Sciatic nerve (tissue), 2 donors: Measurements from ENCODE around the gene GTF3C1. TPM values are rescaled to one million over a fixed set of nuclear protein-coding genes. Genes with fewer than 3 reads are reported as not detected.
"Not testable (repeated sequence)": the region's sequence is repeated elsewhere in the genome, so short reads cannot be mapped to it uniquely, and the experiment has no call there.

Experiments
- ATAC-seq: fragments of 200-7000 bp; cut with Tn5 transposase; one replicate; pipeline ENCODE4 v1.9.1; 2020; ENCODE audit warnings: mild to moderate bottlenecking, moderate library complexity
- DNase-seq: peaks from one replicate; pipeline ENCODE4 v3.0.0-alpha.2; 2020; ENCODE audit warnings: low spot score
- intact Hi-C: fragments of 100-400 bp; cut with DNase I; formaldehyde crosslinking; loops from one replicate; pipeline ENCODE4 v1.14.2; 2022
- total RNA-seq: library from RNA; stranded (reverse); fragmentation: NEBNext Ultra II Directional; extraction: Animal tissue kit (Norgen Biotek cat#: 25700); gene quantifications from one replicate; pipeline ENCODE4 v1.2.1, GENCODE V29; 2021
- donor health status: DM: no; HTN: no; CAD: no.
- donor health status: DM: no; HTN: no; CAD: no.

GTF3C1 gene
- total RNA-seq, 1 donor from 2014 or later: 54.0 TPM

DNA sequence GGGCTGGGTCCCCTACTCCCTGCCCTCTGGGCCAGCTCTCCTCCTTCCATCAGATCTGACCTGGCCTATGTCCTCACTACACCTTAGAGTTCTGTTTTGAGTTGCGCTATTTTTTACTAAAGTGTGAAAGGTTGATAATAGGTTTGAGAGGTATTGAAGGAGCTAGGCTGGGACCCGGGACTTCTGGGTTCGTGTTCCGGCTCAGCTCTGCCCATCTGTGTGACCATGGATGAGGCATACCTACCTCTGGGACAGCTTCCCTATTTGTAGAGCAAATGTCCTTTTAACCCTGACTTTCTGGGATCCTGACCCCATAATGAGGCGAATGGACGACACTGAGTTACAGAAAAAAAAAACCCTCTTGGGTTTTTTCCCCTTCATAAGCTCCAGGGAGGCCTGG lies 111.8 kb downstream of the GTF3C1 start:
- intact Hi-C loops: no loop called here
- no peak for DNase-seq
- no peak for ATAC-seq

DNA sequence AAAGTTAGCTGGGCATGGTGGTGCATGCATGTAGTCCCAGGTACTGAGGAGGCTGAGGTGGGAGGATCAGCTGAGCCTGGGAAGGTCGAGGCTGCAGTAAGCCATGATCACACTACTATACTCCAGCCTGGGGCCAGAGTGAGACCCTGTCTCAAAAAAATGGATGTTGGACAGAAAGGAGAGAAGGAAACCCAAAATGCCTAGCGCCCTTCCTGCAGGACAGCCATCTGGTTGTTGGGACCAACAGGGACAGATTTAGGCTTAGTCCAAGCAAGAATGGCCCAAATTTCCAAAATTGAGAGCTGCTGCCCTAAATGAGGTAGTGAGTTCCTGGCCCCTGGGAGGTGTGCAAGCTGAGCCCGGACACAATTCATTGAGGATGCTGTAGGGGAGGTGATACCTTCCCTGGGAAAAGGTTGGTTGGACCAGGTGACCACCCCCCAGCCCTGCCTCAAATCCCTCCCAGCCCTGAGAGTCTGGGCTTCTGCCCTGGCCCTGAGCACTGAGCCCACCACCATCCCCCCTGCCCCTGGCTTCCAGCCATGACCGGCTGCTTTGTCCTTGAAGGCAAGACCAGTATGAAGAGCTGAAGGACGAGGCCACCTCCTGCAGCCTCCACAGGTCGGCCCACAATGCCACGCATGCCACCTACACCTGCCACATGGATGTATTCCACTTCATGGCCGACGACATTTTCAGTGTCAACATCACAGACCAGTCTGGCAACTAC lies 112.6 kb downstream of the GTF3C1 start:
- intact Hi-C loops: no loop called here
- peak; percentile 36 for DNase-seq
- no peak for ATAC-seq

DNA sequence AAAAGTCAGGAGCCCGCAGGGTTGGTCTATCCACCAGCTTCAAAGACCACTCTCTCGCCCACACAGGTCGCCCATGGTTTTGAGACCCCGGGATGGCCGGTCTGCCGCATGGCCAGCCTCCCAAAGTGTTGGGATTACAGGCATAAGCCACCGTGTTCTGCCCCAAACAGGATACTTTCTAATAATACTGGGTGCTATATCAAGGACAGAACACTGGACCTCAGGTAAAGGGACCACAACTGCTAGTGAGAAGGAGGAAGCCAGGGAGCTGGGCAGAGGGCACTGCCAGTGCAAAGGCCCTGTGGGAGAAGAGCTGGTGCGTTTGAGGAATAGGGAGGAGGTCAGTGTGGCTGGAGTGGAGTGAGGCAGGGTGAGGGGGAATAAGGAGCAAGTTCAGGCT lies 113.6 kb downstream of the GTF3C1 start:
- ATAC-seq (no peak), DNase-seq (peak; percentile 32)
- intact Hi-C loops: no loop called here

DNA sequence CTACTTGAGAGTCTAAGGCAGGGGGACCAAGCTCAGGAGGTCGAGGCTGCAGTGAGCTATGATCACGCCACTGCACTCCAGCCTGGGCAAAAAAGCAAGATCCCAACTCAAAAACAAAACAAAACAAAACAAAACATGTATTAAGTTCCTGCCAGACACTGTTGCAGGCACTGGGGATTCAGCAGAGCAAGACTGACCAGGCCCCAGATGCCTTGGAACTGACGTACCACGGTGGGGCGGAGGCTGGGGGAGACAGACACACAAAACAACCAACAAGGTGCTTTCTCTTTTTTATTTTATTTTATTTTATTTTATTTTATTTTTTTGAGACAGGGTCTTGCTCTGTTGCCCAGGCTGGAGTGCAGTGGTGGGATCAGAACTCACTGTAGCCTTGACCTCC lies 114.6 kb downstream of the GTF3C1 start:
- intact Hi-C loops, ATAC-seq: not testable (repeated sequence)
- peak; percentile 26 for DNase-seq

DNA sequence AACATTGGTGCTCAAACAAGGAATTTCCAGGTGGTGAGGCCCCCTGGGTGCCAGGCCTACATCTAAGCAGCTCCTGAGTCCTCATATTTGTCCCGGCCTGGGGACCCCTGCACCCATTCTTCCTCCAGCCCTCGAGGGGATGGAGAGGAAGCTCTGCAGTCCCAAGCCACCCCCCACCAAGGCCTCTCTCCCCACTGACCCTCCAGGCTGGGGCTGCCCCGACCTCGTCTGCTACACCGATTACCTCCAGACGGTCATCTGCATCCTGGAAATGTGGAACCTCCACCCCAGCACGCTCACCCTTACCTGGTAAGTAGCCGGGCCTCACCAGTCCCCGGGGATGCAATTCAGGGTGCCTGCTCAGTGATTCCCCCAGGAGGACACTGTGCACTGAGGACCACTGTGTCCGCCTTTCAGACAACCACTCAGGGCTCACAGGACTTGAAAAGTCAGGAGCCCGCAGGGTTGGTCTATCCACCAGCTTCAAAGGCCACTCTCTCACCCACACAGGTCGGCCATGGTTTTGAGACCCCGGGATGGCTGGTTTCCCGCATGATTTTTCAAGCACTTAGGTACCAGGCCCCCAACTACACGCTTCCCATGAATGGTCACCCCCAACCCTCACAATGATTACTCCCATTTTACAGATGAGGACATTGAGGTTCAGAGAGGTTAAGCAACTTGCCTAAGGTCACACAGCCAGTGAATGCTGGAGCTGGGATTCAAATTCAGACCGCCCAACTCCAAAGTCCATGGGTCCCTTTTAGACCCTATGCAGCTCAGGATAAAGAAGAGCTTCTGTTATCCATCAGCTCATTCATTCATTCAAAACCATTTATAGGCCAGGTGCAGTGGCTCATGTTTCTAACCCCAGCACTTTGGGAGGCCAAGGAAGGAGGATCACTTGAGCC lies 115.3 kb downstream of the GTF3C1 start:
- intact Hi-C loops: no loop called here

DNA sequence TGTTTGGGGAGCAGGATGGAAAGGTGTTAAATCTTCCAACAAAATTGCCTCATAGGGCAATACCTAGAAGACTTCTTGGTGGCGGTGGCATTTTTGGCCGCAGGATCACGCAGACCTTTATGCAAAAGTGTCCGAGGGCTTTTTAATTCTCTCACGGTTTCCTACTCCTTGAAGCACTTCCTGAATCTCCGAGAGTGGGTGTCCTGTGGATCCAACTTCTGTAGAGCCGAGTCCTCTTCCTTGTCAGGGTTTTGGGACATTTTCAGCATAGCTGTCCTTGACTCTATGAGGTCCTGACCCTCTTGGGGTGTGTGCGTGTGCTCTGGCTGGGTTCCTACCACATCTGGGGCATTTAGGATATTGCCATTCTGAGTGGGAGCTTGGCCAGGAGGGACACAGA lies 116.1 kb downstream of the GTF3C1 start:
- intact Hi-C loops: no loop called here
- no peak for ATAC-seq
- peak; percentile 4 for DNase-seq

More for the DNA sequence above, 115.3 kb downstream of the GTF3C1 start:
- DNase-seq (peak; percentile 48), ATAC-seq (no peak)

DNA sequence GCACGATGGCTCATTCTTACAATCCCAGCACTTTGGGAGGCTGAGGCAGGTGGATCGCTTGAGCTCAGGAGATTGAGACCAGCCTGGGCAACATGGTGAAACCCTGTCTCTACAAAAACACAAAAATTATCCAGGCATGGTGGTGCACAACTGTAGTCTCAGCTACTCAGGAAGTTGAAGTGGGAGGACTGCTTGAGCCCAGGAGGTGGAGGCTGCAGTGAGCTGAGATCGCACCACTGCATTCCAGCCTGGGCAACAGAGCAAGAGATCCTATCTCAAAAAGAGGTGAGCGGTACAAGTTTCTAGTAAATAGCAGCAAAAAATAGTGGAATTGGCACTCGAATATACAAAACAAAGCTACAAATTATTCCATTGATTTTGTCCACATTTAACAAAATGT lies 116.5 kb downstream of the GTF3C1 start:
- DNase-seq: peak; percentile 21
- ATAC-seq: not testable (repeated sequence)

DNA sequence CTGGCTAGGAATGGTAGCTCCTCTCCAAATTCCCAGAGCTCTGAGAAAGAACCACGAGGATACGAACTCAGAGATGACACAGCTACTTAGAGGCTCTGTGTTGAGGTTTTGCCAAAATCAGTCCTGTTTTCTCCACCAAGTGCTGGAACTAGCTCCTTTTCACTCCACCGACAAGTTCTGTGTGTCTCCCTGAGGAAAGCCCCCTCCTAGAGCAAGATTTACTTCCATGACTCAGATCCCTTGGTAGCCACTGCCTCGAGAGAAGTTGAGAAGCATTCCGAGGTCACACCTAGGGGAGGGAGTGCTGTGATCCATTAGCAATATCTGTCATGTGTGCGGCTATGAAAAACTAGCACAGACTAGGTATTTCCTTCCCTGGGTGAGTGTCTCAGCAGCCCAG lies 117.2 kb downstream of the GTF3C1 start:
- DNase-seq (no peak), ATAC-seq (no peak)
- intact Hi-C loops: no loop called here

More for the DNA sequence above, 116.5 kb downstream of the GTF3C1 start:
- intact Hi-C loops: not testable (repeated sequence)

DNA sequence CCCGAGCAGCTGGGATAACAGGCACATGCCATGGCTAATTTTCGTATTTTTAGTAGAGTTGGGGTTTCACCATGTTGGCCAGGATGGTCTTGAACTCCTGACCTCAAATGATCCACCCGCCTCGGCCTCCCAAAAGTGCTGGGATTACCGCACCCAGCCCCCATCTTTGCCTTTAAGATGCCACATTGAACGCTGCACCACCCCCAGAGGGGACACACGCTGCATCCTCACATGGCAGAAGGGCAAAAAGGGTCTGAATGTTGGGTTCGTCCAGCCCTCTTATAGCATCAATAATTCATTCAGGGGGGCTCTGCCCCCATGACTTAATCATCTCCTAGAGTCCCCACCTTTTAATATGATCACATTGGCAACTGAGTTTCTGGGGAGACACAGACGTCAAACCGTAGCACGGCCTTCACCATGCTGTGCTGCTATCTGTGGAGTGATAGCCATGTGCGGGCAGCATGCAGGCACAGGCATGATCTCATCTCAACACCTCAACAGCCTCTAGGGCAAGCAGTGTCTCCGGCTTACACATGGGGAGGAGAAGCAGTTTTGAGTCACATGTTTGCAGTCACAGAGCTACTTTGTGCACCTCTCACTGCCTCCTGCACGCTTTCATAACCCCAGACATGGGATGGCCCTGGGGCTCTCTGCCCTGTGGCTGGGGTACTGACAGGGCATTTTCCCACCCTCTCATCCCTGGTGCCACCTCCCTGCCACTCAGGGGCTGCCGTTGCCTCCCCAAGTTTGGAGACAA lies 117.8 kb downstream of the GTF3C1 start:
- intact Hi-C loops: no loop called here
- no peak for ATAC-seq
- peak; percentile 19 for DNase-seq

DNA sequence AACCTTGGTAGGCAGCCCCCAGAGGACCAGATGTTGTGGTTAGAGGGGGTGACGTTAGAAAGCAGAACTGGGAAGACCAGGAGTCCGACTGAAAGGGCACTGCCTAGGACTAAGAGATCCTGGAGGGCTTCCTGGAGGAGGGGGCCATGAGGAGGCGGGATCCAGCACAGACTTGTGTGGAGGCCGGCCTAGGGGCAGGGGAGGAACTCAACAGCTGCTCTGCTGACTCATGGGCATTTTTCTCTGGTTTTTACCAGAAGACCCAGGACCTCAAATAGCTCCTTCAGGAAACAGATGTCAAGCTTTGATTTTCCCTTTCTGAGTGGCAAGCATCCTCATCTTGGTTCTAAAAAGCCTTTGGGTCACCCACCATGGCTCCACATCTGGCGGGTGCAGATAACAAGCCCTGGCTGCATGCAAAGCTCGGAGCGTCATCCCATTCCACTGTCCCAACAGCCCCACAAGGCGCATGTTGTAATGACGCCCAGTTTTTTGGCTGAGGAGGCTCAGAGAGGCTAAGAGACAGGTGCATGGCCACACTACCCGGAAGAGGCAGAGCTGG lies 118.7 kb downstream of the GTF3C1 start:
- ATAC-seq (no peak), DNase-seq (peak; percentile 45)
- intact Hi-C loops: no loop called here

DNA sequence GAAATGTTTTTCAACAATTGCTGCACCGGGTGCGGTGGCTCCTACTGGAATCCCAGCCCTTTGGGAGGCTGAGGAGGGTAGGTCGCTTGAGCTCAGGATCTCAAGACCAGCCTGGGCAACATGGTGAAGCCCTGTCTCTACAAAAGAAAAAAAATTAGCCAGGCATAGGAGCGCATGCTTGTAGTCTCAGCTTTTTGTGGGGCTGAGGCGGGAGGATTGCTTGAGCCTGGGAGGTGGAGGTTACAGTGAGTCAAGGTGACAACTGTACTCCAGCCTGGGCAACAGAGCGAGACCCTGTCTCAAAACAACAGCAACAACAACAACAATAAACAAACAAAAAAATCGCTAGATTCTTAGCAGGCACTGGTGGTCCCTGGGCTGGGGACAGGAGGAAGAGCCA lies 119.2 kb downstream of the GTF3C1 start:
- DNase-seq: no peak

DNA sequence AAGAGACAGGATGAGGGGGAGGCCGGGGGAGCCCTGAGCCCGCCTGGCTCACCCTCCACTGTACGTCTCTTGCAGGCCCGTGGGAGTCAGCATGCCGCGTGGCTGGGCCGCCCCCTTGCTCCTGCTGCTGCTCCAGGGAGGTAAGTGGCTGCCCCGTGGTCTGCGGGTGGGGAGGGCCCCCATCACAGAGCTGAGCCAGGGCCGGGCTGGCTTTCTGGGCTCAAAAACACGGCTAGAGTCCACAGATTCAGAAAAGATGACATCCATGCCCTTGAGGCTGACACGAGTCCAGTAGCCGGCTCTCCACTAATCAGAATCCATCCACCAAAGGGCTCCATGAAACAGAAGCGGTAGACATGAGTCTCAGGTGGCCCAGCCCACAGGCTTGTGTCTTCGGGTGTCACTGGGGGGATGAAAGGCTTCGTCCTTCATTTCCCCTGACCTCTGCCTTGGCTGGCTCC lies 119.7 kb downstream of the GTF3C1 start:
- ATAC-seq (no peak), DNase-seq (peak; percentile 47)
- intact Hi-C loops: no loop called here

More for the DNA sequence above, 119.2 kb downstream of the GTF3C1 start:
- intact Hi-C loops: no loop called here
- ATAC-seq: no peak

DNA sequence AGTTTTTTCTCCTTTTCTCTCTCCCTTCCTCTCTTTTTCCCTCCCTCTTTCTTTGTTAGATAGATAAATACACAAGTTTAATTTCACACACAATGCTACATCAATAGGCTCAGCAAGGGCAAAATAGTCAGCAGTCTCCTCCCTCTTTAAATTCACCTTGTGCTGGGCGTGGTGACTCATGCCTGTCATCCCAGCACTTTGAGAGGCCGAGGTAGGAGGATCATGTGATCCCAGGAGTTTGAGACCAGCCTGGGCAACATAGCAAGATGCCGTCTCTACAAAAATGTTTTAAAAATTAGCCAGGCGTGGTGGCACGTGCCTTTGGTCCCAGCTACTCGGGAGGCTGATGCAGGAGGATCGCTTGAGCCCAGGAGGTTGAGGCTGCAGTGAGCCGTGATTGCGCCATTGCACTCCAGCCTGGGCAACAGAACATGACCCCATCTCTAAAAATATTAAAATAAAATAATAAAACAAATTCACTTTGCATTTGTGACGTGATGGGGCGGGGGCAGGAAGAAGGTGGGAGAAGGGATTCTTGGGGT lies 120.3 kb downstream of the GTF3C1 start:
- ATAC-seq: no peak
- intact Hi-C loops: no loop called here
- DNase-seq: peak; percentile 19

DNA sequence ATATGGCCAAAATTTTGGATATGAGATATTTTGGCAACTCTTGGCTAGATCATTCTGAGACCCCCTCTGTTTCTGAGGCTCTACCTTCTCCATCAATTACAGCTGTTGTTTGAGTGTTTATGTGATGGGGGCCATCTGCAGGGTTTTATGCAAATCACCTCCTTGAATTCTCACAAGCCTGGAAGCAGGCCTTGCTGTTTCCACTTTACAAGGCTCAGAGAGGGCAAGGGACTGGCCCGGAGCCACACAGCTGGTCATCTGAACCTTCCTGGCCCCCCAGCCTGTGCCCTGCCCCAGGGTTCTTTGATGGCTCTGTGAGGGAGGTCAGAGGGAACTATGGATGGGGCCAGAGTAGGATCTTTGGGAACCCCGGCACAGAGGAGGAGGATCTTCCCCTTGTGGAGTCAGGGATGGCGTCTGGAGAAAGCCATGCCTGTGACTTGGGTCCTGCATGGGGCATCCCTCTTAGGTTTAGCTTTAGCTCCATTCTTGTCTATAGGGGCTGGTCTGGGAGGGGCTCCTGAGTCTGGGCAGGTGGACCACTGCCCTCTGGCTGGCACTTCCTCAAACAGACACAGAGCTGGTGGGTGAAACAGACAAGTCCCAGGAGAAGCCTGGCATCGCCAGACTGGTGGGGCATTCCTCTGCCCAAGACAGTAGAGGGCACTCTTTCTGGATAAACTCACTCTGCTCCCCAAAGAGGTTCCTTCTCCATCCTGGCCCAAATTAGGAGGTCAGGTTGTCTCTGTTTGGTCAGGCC lies 121.5 kb downstream of the GTF3C1 start:
- intact Hi-C loops: no loop called here
- ATAC-seq: no peak
- DNase-seq: peak; percentile 9

DNA sequence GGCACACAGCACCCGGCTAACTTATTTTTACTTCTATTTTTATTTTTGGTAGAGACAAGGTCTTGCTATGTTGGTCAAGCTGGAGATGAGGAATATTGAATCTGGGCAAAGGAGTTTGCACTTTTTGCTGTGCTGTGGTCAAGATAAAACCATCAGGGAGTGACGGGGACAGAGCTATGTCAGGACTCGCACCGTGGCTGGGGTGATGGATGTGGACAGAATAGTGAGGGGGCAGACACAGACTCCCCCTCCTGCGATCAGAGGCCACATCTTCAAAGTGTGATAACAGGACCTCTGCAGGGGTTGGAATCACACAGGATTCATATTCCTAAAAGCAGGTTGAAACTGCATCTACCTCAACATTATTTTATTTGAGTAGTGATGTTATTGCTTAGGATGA lies 122.2 kb downstream of the GTF3C1 start:
- no peak for DNase-seq
- intact Hi-C loops: no loop called here

DNA sequence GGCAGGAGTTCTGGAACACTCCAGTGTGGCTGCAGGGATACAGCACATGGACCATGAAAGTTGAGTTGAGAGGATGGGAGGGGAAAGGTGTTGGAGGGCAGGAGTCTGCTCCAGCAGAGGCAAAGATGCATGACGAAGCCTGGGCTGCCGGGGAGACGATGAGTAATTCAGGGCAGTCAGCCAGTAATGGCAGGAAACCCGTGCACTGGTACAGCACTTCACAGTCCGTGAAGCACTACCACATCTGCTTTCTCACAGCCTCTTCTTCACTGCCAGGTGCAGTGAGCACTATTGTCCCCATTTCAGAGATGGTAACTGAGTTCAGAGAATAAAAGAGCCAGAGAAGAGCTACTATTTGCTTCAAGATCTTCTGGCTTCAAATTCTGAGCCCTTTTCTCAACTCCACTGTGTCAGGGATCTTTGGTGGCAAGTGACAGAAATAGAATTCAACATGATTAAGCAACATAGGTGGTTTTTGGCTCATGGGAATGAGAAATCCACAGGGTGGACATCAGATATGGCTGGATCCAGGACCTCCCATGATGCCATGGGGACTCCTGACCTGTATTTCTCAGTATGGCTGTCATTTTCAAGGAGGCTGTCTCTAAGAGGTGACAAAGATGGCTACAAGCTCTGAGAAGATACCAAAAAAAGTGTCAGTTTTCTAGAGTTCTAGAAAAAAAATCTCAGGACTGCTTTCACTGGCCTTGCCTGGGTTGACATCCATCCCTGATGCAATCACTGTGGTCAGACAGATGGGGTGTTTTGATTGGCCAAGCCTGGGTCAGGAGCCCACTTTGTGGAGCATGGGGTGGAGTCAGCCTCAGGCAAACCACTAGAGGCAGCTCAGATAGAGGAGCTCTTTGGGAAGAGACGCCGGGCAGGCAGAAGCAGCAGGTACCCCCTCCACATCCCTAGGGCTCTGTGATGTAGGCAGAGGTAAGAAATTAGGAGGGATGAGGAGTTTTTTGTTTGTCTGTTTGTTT lies 123.0 kb downstream of the GTF3C1 start:
- ATAC-seq: no peak
- peak; percentile 60 for DNase-seq
- intact Hi-C loops: no loop called here

More for the DNA sequence above, 122.2 kb downstream of the GTF3C1 start:
- ATAC-seq: no peak

DNA sequence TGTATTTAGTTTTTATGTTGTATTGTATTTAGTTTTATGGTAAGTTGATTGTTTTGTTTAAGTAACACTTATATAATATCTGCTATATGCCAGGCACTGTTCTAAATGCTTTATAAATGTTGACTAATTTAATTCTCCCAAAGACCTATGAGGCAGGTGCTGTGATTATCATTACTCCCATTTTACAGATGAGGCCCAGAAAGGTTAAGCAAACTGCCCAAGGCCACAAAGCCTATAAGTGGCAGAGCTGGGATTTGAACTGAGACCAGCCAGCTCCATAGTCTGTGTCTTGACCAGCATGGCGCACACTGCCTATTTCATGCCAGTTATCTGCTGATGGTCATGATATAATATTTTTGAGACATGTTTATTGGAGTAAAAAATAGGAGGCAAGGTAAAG lies 123.8 kb downstream of the GTF3C1 start:
- intact Hi-C loops: no loop called here
- DNase-seq (no peak), ATAC-seq (no peak)
